ENCODE data around the gene ANKRD55.

- no peak for TF ChIP-seq FOXM1 (IDR thresholded peaks at IDR 0.05; ENCODE audit: borderline replicate concordance)
- no peak for TF ChIP-seq FOXK2 (IDR thresholded peaks at IDR 0.05)
- TF ChIP-seq SUZ12 (IDR thresholded peaks at IDR 0.05) = no peak
- no peak for TF ChIP-seq ZNF384 (IDR thresholded peaks at IDR 0.05)
These were observed 126.3 kb downstream of the ANKRD55 start for GRCh38 chr5:56106837-56107236.

Measured in HEK293T (cell line).